H9 (cell line): ENCODE results near the gene MIPOL1. TPM values are rescaled to one million over a fixed set of nuclear protein-coding genes. Genes with fewer than 3 reads are reported as not detected.

ENCODE experiments used
- DNase-seq: peaks from one replicate; pipeline ENCODE4 v3.0.0-alpha.2; 2017
- H2AFZ ChIP-seq: one replicate; pipeline ENCODE4 v1.6.1; 2013; ENCODE audit warnings: mild to moderate bottlenecking, low read length, control low read depth, moderate library complexity
- H2AK5ac ChIP-seq: 2 replicates; pipeline ENCODE4 v1.6.1; 2013; ENCODE audit warnings: low read length, control low read depth, mixed read lengths; ENCODE audit not compliant: insufficient read length
- H2BK120ac ChIP-seq: one replicate; pipeline ENCODE4 v1.6.1; 2013; ENCODE audit warnings: low read depth, mild to moderate bottlenecking, low read length, control low read depth, inconsistent platforms; ENCODE audit not compliant: poor library complexity, severe bottlenecking
- H2BK12ac ChIP-seq: 2 replicates; pipeline ENCODE4 v1.6.1; 2013; ENCODE audit warnings: low read length, control low read depth, mixed read lengths, low read depth; ENCODE audit not compliant: insufficient read length
- H2BK15ac ChIP-seq: 2 replicates; pipeline ENCODE4 v1.6.1; 2013; ENCODE audit warnings: low read depth, low read length, control low read depth
- H2BK20ac ChIP-seq: one replicate; pipeline ENCODE4 v1.6.1; 2013; ENCODE audit warnings: low read depth, mild to moderate bottlenecking, low read length, control low read depth, inconsistent platforms; ENCODE audit not compliant: poor library complexity, severe bottlenecking
- H2BK5ac ChIP-seq: 2 replicates; pipeline ENCODE4 v1.6.1; 2013; ENCODE audit warnings: low read length, control low read depth, mixed read lengths; ENCODE audit not compliant: insufficient read length
- H3K14ac ChIP-seq: 2 replicates; pipeline ENCODE4 v1.6.1; 2013; ENCODE audit warnings: low read length, control low read depth; ENCODE audit not compliant: insufficient read depth
- H3K18ac ChIP-seq: 2 replicates; pipeline ENCODE4 v1.6.1; 2013; ENCODE audit warnings: low read depth, mild to moderate bottlenecking, mixed read lengths, low read length, control low read depth; ENCODE audit not compliant: insufficient read length
- H3K23ac ChIP-seq: 2 replicates; pipeline ENCODE4 v1.6.1; 2013; ENCODE audit warnings: low read length, control low read depth, mixed read lengths, low read depth; ENCODE audit not compliant: insufficient read length
- H3K23me2 ChIP-seq: 2 replicates; pipeline ENCODE4 v1.6.1; 2013; ENCODE audit warnings: low read depth, mild to moderate bottlenecking, mixed read lengths, low read length, control low read depth; ENCODE audit not compliant: insufficient read length, poor library complexity, severe bottlenecking
- H3K27ac ChIP-seq: 2 replicates; pipeline ENCODE4 v1.5.1; 2013; ENCODE audit warnings: low read length, control low read depth, mixed read lengths, low read depth; ENCODE audit not compliant: insufficient read length
- H3K27me3 ChIP-seq: 2 replicates; pipeline ENCODE4 v1.6.1; 2013; ENCODE audit warnings: low read length, control low read depth, inconsistent platforms; ENCODE audit not compliant: insufficient read depth
- H3K4ac ChIP-seq: 2 replicates; pipeline ENCODE4 v1.6.1; 2013; ENCODE audit warnings: low read depth, mild to moderate bottlenecking, control low read depth, inconsistent platforms, low read length, moderate library complexity
- H3K4me1 ChIP-seq: 2 replicates; pipeline ENCODE4 v1.6.1; 2013; ENCODE audit warnings: low read length, control low read depth, inconsistent platforms; ENCODE audit not compliant: insufficient read depth
- H3K4me2 ChIP-seq: 2 replicates; pipeline ENCODE4 v1.6.1; 2013; ENCODE audit warnings: low read length, control low read depth, mixed read lengths; ENCODE audit not compliant: insufficient read length, insufficient read depth
- H3K56ac ChIP-seq: 2 replicates; pipeline ENCODE4 v1.6.1; 2013; ENCODE audit warnings: low read depth, mild to moderate bottlenecking, mixed read lengths, low read length, control low read depth; ENCODE audit not compliant: insufficient read length
- H3K79me1 ChIP-seq: 2 replicates; pipeline ENCODE4 v1.6.1; 2013; ENCODE audit warnings: low read depth, mild to moderate bottlenecking, moderate library complexity, low read length, control low read depth, inconsistent platforms; ENCODE audit not compliant: insufficient read depth, poor library complexity, severe bottlenecking
- H3K79me2 ChIP-seq: 2 replicates; pipeline ENCODE4 v1.6.1; 2013; ENCODE audit warnings: low read length, control low read depth, inconsistent platforms; ENCODE audit not compliant: insufficient read depth
- H3K9ac ChIP-seq: 2 replicates; pipeline ENCODE4 v1.6.1; 2013; ENCODE audit warnings: low read length, control low read depth, mixed read lengths; ENCODE audit not compliant: insufficient read length; ENCODE audit errors: extremely low read depth
- H3K9me3 ChIP-seq: one replicate; pipeline ENCODE4 v1.6.1; 2013; ENCODE audit warnings: low read depth, low read length, inconsistent platforms; ENCODE audit not compliant: control insufficient read depth
- H3T11ph ChIP-seq: one replicate; pipeline ENCODE4 v1.6.1; 2013; ENCODE audit warnings: mild to moderate bottlenecking, low read length, control low read depth, inconsistent platforms
- H4K20me1 ChIP-seq: one replicate; pipeline ENCODE4 v1.6.1; 2013; ENCODE audit not compliant: control insufficient read depth, insufficient read length, insufficient read depth
- H4K5ac ChIP-seq: 2 replicates; pipeline ENCODE4 v1.6.1; 2013; ENCODE audit warnings: low read depth, mild to moderate bottlenecking, mixed read lengths, low read length, control low read depth; ENCODE audit not compliant: insufficient read length
- H4K8ac ChIP-seq: replicated peaks from 2 replicates; pipeline ENCODE4 v1.6.1; 2013; ENCODE audit warnings: low read length, control low read depth, mixed read lengths, low read depth; ENCODE audit not compliant: insufficient read length
- H4K91ac ChIP-seq: 2 replicates; pipeline ENCODE4 v1.6.1; 2013; ENCODE audit warnings: low read depth, mild to moderate bottlenecking, moderate library complexity, mixed read lengths, low read length, control low read depth; ENCODE audit not compliant: insufficient read length
- H3K27ac Mint-ChIP-seq, 3 experiments: 2 replicates in 2 of 3; 3 replicates in 1 of 3; pipeline ENCODE4 v1.8.0; 2020 to 2021; ENCODE audit warnings: mixed read lengths in 3 of 3, mild to moderate bottlenecking in 1 of 3, moderate library complexity in 1 of 3
- H3K27me3 Mint-ChIP-seq: 2 replicates; pipeline ENCODE4 v1.8.0; 2021; ENCODE audit warnings: low read depth, mild to moderate bottlenecking, moderate library complexity, mixed read lengths
- H3K36me3 Mint-ChIP-seq, 3 experiments: 2 replicates in 2 of 3; 3 replicates in 1 of 3; pipeline ENCODE4 v1.8.0; 2020 to 2021; ENCODE audit warnings: low read depth in 3 of 3, mixed read lengths in 3 of 3; ENCODE audit not compliant: insufficient read depth in 1 of 3
- H3K4me1 Mint-ChIP-seq, 2 experiments: 2 replicates each; pipeline ENCODE4 v1.8.0; 2020; ENCODE audit warnings: mixed read lengths in 2 of 2
- H3K4me3 Mint-ChIP-seq, 2 experiments: 2 replicates in 1 of 2; 3 replicates in 1 of 2; pipeline ENCODE4 v1.8.0; 2020 to 2021; ENCODE audit warnings: mild to moderate bottlenecking in 2 of 2, mixed read lengths in 2 of 2, moderate library complexity in 1 of 2
- H3K9me3 Mint-ChIP-seq, 2 experiments: 2 replicates in 1 of 2; 3 replicates in 1 of 2; pipeline ENCODE4 v1.8.0; 2020; ENCODE audit warnings: mild to moderate bottlenecking in 2 of 2, mixed read lengths in 2 of 2, moderate library complexity in 1 of 2
- CTCF ChIP-seq: fragments of 200-600 bp; sonication (generic); conservative IDR thresholded peaks from 3 replicates; pipeline ENCODE4 v1.8.0; 2021; ENCODE audit warnings: antibody characterized with exemption, mild to moderate bottlenecking
- WGBS: extraction: QIAGEN DNeasy Blood & Tissue Kit; methylation state at CpG from one replicate; pipeline ENCODE4 v1.1.7; 2013; ENCODE audit warnings: missing lambda C conversion rate, low lambda C conversion rate, mixed read lengths; ENCODE audit not compliant: insufficient read length; ENCODE audit errors: extremely low coverage; 5-methylcytosine and 5-hydroxymethylcytosine counted together
- total RNA-seq: library from RNA; stranded (reverse); gene quantifications from 2 replicates; pipeline ENCODE4 v1.2.1, GENCODE V29; 2021

The MIPOL1 gene
- total RNA-seq, 1 experiment from 2014 or later, result 15.6 TPM

GRCh38 chr14:37263656-37264236, 66.0 kb downstream of the MIPOL1 start:
- no peaks in the 10 kb centered on the region for H3K23me2 ChIP-seq
- TF ChIP-seq CTCF, result no peak
- no peak overlapping the region for H3K27ac ChIP-seq
- no peaks in the 10 kb centered on the region for H3K79me1 ChIP-seq
- H3K27me3 ChIP-seq, result no peaks in the 10 kb centered on the region
- H3K23ac ChIP-seq, result no peak overlapping the region
- no peak overlapping the region for H2BK5ac ChIP-seq
- no peak overlapping the region for H4K8ac ChIP-seq
- no peak overlapping the region for H3K56ac ChIP-seq
- no peak overlapping the region for H3K4me2 ChIP-seq
- H3K14ac ChIP-seq, result no peak overlapping the region
- no peaks in the 10 kb centered on the region for H3K9me3 ChIP-seq
- DNase-seq, result no peak
- no peak overlapping the region for H2BK120ac ChIP-seq
- H4K5ac ChIP-seq, result no peak overlapping the region
- H2AFZ ChIP-seq, result no peak overlapping the region
- Mint-ChIP-seq H3K27ac (no peak overlapping the region), H3K9me3 (no peaks in the 10 kb centered on the region), H3K27me3 (no peaks in the 10 kb centered on the region), H3K4me3 (no peak overlapping the region), H3K36me3 (peaks cover 0 to 6% (median 2%) of the 10 kb centered on the region in 3 experiments; a peak in 3 of 7 replicates), H3K4me1 (peaks cover 0 to 4% of the 10 kb centered on the region in 2 experiments; a peak in 3 of 4 replicates)
- no peak overlapping the region for H2BK12ac ChIP-seq
- H3T11ph ChIP-seq, result no peak overlapping the region
- no peak overlapping the region for H3K4ac ChIP-seq
- no peaks in the 10 kb centered on the region for H3K79me2 ChIP-seq
- H3K9ac ChIP-seq, result no peak overlapping the region
- H2AK5ac ChIP-seq, result no peak overlapping the region
- H2BK20ac ChIP-seq, result no peak overlapping the region
- H4K20me1 ChIP-seq, result no peaks in the 10 kb centered on the region
- no peaks in the 10 kb centered on the region for H3K4me1 ChIP-seq
- no peak overlapping the region for H4K91ac ChIP-seq
- no peak overlapping the region for H3K18ac ChIP-seq
- WGBS, result no CpG with 5 or more reads among the region's 3 CpGs
- H2BK15ac ChIP-seq, result no peak overlapping the region
